Endometrial microvascular endothelial cells (primary cell): ENCODE data around the gene ZNF8. TPM values are rescaled to one million over a fixed set of nuclear protein-coding genes. Genes with fewer than 3 reads are reported as not detected.
"Not testable (repeated sequence)": the region's sequence is repeated elsewhere in the genome, so short reads cannot be mapped to it uniquely, and the experiment has no call there.

Experiments
- in situ Hi-C: cut with HindIII; loops from 2 replicates; pipeline ENCODE4 v1.10.0; 2017; ENCODE audit warnings: low sequenced_read_pairs, low pct_unique_long_range_greater_than_20kb; ENCODE audit errors: inconsistent ontology term
- total RNA-seq: library from RNA; depleted of rRNA; stranded (reverse); fragments of >200 nt; gene quantifications from one replicate; pipeline ENCODE4 v1.2.3, GENCODE V29; 2015; ENCODE audit errors: inconsistent ontology term

The ZNF8 gene
- total RNA-seq, 1 donor from 2014 or later, result 2.9 TPM

DNA sequence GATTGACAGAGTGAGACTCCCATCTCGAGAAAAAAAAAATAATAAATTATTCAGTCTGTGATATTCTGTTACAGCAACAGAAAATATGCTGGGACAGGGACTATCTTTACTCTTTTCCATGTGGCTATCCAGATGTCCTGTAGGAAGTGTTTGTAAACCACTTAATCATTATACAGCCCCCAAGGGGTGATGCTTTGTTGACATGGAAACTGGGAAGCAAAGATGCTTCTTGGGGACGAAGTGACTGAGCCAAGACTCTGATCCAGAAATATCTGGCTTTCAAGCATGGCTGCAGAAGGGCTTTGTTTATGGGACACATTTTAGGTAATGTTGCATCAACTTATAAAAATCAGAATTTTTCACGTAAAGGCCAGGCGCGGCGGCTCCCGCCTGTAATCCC lies 5.4 kb downstream of the ZNF8 start:
- in situ Hi-C loops, result no loop called here

GRCh38 chr19:58291943-58292342 lies 13.2 kb downstream of the ZNF8 start:
- in situ Hi-C loops, result no loop called here

DNA sequence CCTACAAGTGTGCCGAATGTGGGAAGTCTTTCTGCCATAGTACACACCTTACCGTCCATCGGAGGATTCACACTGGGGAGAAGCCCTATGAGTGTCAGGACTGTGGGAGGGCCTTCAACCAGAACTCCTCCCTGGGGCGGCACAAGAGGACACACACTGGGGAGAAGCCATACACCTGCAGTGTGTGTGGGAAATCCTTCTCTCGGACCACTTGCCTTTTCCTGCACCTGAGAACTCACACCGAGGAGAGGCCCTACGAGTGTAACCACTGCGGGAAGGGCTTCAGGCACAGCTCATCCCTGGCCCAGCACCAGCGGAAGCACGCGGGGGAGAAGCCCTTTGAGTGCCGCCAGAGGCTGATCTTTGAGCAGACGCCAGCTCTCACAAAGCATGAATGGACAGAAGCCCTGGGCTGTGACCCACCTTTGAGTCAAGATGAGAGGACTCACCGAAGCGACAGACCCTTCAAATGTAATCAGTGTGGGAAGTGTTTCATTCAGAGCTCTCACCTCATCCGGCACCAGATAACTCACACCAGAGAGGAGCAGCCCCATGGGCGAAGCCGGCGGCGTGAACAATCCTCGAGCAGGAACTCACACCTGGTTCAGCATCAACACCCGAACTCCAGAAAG lies 16.1 kb downstream of the ZNF8 start:
- in situ Hi-C loops, result no loop called here

- in situ Hi-C loops, result no loop called here
Observed at GRCh38 chr19:58296104-58296503, 17.3 kb downstream of the ZNF8 start.

DNA sequence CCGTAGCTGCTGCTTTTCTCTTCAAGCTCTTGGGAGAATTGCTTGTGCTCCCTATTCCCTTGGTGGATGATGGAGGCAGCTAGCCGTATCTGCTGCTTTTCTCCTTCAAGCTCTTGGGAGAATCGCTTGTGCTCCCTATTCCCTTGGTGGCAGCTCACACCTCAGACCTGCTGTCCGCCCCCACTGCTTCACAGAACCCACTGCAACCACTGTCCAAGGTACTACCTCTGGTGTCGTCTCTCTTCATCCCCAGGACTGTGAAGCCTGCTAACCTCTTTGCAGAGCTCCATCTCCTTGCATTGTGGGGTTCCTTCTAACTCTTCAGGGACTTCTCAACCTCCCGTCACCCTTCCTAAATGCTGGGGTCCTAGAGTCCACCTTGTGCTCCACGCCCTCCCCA lies 21.9 kb downstream of the ZNF8 start:
- in situ Hi-C loops, result no loop called here

DNA sequence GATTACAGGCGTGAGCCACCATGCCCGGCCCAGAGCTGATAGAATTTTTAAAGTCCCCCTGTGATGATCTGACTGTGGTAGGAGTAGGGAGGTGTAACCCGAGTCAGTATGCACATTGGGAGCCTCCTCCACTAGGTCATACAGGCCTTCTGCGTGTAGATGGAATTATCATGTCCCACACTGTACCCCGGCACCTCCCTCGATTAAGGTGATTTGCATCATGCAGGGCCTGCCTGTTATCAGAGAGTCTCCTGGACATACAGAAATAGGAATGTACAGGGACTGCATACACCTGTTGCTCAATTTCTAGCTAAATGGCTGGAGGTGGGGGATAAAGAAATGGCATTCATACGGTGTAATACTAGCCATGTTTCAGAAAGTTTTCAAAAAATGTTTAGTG lies 25.5 kb downstream of the ZNF8 start:
- in situ Hi-C loops, result no loop called here

DNA sequence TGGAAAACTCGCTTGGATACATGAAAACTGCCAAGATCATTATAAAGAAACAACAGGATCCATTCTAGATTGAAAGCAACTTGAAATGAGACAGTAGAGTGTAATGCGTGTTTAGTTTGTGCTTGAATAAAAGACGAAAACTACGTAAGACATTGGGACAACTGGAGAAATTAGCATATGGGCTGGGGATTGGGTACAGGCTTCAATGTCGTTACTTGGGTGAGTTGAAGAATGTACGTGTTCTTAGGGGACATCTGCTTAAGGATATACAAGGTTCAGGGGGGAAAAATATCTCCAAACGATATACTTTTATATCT lies 26.0 kb downstream of the ZNF8 start:
- in situ Hi-C loops, result no loop called here

- in situ Hi-C loops, result no loop called here
Observed at GRCh38 chr19:58305065-58305931, 26.5 kb downstream of the ZNF8 start, which contains the start of gene ERVK3-1. ERVK3-1 (plus strand) TSS chr19:58305377; CDS start chr19:58312169, 6,792 bp downstream.

GRCh38 chr19:58305932-58306323 lies 27.2 kb downstream of the ZNF8 start:
- in situ Hi-C loops, result no loop called here

GRCh38 chr19:58307736-58308135 lies 29.0 kb downstream of the ZNF8 start:
- in situ Hi-C loops, result no loop called here

DNA sequence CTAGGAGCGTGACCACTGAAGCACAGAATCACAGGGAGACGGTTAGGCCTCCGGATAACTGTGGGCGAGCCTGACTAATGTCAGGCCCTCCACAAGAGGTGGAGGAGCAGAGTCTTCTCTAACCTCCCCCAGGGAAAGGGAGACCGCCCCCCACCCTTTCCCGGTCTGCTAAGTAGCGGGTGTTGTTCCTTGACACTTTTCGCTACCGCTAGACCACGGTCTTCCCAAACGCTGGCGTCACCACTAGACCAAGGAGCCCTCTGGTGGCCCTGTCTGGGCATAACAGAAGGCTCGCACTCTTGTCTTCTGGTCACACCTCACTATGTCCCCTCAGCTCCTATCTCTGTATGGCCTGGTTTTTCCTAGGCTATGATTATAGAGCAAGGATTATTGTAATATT lies 31.9 kb downstream of the ZNF8 start:
- in situ Hi-C loops, result not testable (repeated sequence)

GRCh38 chr19:58311345-58311865 lies 32.6 kb downstream of the ZNF8 start:
- in situ Hi-C loops, result no loop called here

GRCh38 chr19:58315580-58315979 lies 36.8 kb downstream of the ZNF8 start:
- in situ Hi-C loops, result no loop called here

GRCh38 chr19:58317476-58318072 lies 38.8 kb downstream of the ZNF8 start:
- in situ Hi-C loops, result no loop called here

GRCh38 chr19:58318297-58318696 lies 39.5 kb downstream of the ZNF8 start:
- in situ Hi-C loops, result no loop called here

- in situ Hi-C loops, result no loop called here
Observed at GRCh38 chr19:58319241-58319640, 40.5 kb downstream of the ZNF8 start.

- in situ Hi-C loops, result no loop called here
Observed at GRCh38 chr19:58325311-58326022, 46.7 kb downstream of the ZNF8 start.

GRCh38 chr19:58326501-58326913 lies 47.8 kb downstream of the ZNF8 start:
- in situ Hi-C loops, result no loop called here
